Bronchial epithelial cell (primary cell): Measurements from ENCODE around the gene C4orf54. TPM values are rescaled to one million over a fixed set of nuclear protein-coding genes. Genes with fewer than 3 reads are reported as not detected.

Source experiments
- DNase-seq: peaks from one replicate; pipeline ENCODE4 v3.0.0-alpha.2; 2010; ENCODE audit warnings: low read depth
- FAIRE-seq: peaks from 2 replicates; lab custom pipeline; 2011; peaks lifted over from hg19 to GRCh38; lab: Jason Lieb, UNC
- H3K27me3 ChIP-seq: 2 replicates; pipeline ENCODE4 v1.5.1; 2011; ENCODE audit warnings: low read length; ENCODE audit not compliant: control insufficient read depth, insufficient read depth
- H3K36me3 ChIP-seq: 2 replicates; pipeline ENCODE4 v1.5.1; 2011; ENCODE audit warnings: low read length; ENCODE audit not compliant: control insufficient read depth, insufficient read depth
- H3K4me3 ChIP-seq: 2 replicates; pipeline ENCODE4 v1.5.1; 2011; ENCODE audit warnings: mild to moderate bottlenecking, low read depth, low read length, control low read depth
- CTCF ChIP-seq: IDR thresholded peaks from 2 replicates; pipeline ENCODE4 v1.5.1; 2011; ENCODE audit warnings: mild to moderate bottlenecking, moderate library complexity, low read length, control low read depth, inconsistent platforms; ENCODE audit not compliant: insufficient read depth, severe bottlenecking
- total RNA-seq: library from RNA; depleted of rRNA; stranded (reverse); fragments of >200 nt; gene quantifications from 2 replicates; pipeline ENCODE4 v1.2.1, GENCODE V29; 2014

The C4orf54 gene
- total RNA-seq, 1 donor from 2014 or later = under 0.01 TPM

- no peak for TF ChIP-seq CTCF
- FAIRE-seq (no peak), DNase-seq (no peak)
- Histone ChIP-seq H3K27me3 (peaks cover 3% of the 10 kb centered on the region), H3K36me3 (no peaks in the 10 kb centered on the region), H3K4me3 (no peak overlapping the region)
Observed at GRCh38 chr4:99608417-99608816, 49.2 kb downstream of the C4orf54 start.

Other genes with a start within 250 kb of the C4orf54 start
- 8.4 and 31.2 TPM in 2 replicates for gene ADH7, start 222.5 kb downstream of the C4orf54 start, total RNA-seq
- not detected in 2 replicates for gene C4orf17, start 146.8 kb downstream of the C4orf54 start, total RNA-seq
- 12.1 and 14.6 TPM in 2 replicates for gene TRMT10A, start 93.8 kb downstream of the C4orf54 start, total RNA-seq
- under 0.01 and 0.38 TPM in 2 replicates for gene MTTP, start 83.0 kb downstream of the C4orf54 start, total RNA-seq
- gene DAPP1, start 159.0 kb upstream of the C4orf54 start, total RNA-seq = 31.3 and 58.0 TPM in 2 replicates
- 45.4 and 64.2 TPM in 2 replicates for gene LAMTOR3, start 236.6 kb upstream of the C4orf54 start, total RNA-seq